GM23338 (cell line): Measurements from ENCODE around the gene FAM89A. TPM values are rescaled to one million over a fixed set of nuclear protein-coding genes. Genes with fewer than 3 reads are reported as not detected.

Experiments used
- ATAC-seq: fragments of 200-7000 bp; cut with Tn5 transposase; 3 replicates; pipeline ENCODE4 v1.9.1; 2020
- DNase-seq: peaks from one replicate; pipeline ENCODE4 v3.0.0-alpha.2; 2015; ENCODE audit warnings: low spot score
- H2AFZ ChIP-seq: fragments of 200-600 bp; sonication (generic); 2 replicates; pipeline ENCODE4 v1.8.0; 2016; ENCODE audit warnings: antibody characterized with exemption, mild to moderate bottlenecking, moderate library complexity
- H3F3A ChIP-seq: fragments of 200-600 bp; sonication (generic); replicated peaks from 2 replicates; pipeline ENCODE4 v1.8.0; 2017; ENCODE audit warnings: antibody characterized with exemption, mixed run types, low read depth
- H3K27ac ChIP-seq: fragments of 200-600 bp; sonication (generic); 2 replicates; pipeline ENCODE4 v1.6.1; 2016; ENCODE audit warnings: low read depth
- H3K27me3 ChIP-seq: fragments of 200-600 bp; sonication (generic); 2 replicates; pipeline ENCODE4 v1.8.0; 2016; ENCODE audit warnings: mild to moderate bottlenecking, mixed run types, moderate library complexity; ENCODE audit not compliant: insufficient read depth
- H3K36me3 ChIP-seq: fragments of 200-600 bp; sonication (generic); 2 replicates; pipeline ENCODE4 v1.8.0; 2016; ENCODE audit warnings: mild to moderate bottlenecking; ENCODE audit not compliant: insufficient read depth
- H3K4me1 ChIP-seq: fragments of 200-600 bp; sonication (generic); 2 replicates; pipeline ENCODE4 v1.8.0; 2016; ENCODE audit warnings: mild to moderate bottlenecking, moderate library complexity; ENCODE audit not compliant: insufficient read depth
- H3K4me2 ChIP-seq: fragments of 200-600 bp; sonication (generic); 2 replicates; pipeline ENCODE4 v1.7.1; 2017; ENCODE audit warnings: mixed run types
- H3K4me3 ChIP-seq: fragments of 200-600 bp; sonication (generic); 2 replicates; pipeline ENCODE4 v1.6.1; 2016; ENCODE audit warnings: mixed run types
- H3K79me2 ChIP-seq: fragments of 200-600 bp; sonication (generic); replicated peaks from 2 replicates; pipeline ENCODE4 v1.8.0; 2017; ENCODE audit warnings: mild to moderate bottlenecking; ENCODE audit not compliant: insufficient read depth
- H3K9me2 ChIP-seq: fragments of 200-600 bp; sonication (generic); 2 replicates; pipeline ENCODE4 v1.8.0; 2017; ENCODE audit not compliant: insufficient read depth
- H4K20me1 ChIP-seq: fragments of 200-600 bp; sonication (generic); replicated peaks from 2 replicates; pipeline ENCODE4 v1.8.0; 2017; ENCODE audit warnings: mild to moderate bottlenecking; ENCODE audit not compliant: insufficient read depth
- H3K27ac Mint-ChIP-seq: 2 replicates; pipeline ENCODE4 v1.8.0; 2020; ENCODE audit warnings: inconsistent platforms, mild to moderate bottlenecking, moderate library complexity, mixed read lengths
- H3K27me3 Mint-ChIP-seq: 3 replicates; pipeline ENCODE4 v1.8.0; 2022; ENCODE audit warnings: low read depth, mild to moderate bottlenecking, moderate library complexity, mixed read lengths, inconsistent platforms; ENCODE audit not compliant: insufficient read depth, poor library complexity
- H3K36me3 Mint-ChIP-seq: 3 replicates; pipeline ENCODE4 v1.8.0; 2021; ENCODE audit warnings: low read depth, mild to moderate bottlenecking, inconsistent platforms, moderate library complexity, mixed read lengths
- H3K4me1 Mint-ChIP-seq: 3 replicates; pipeline ENCODE4 v1.8.0; 2020; ENCODE audit warnings: mild to moderate bottlenecking, inconsistent platforms, mixed read lengths
- H3K4me3 Mint-ChIP-seq: 3 replicates; pipeline ENCODE4 v1.8.0; 2021; ENCODE audit warnings: moderate library complexity, mild to moderate bottlenecking, inconsistent platforms, mixed read lengths
- H3K9me3 Mint-ChIP-seq: 3 replicates; pipeline ENCODE4 v1.8.0; 2020; ENCODE audit warnings: moderate library complexity, mild to moderate bottlenecking, inconsistent platforms, mixed read lengths
- CREB1 ChIP-seq: fragments of 250-450 bp; sonication (Bioruptor Pico); IDR thresholded peaks from 2 replicates; pipeline ENCODE4 v1.5.0; 2020; ENCODE audit warnings: low read depth, mild to moderate bottlenecking, moderate library complexity
- CTCF ChIP-seq, 2 experiments: fragments of 200-600 bp in 1 of 2; sonication (generic) in 1 of 2; conservative IDR thresholded peaks; 2 replicates each; pipeline versions ENCODE4 v1.5.1 to v1.6.1; 2016 to 2017; ENCODE audit warnings: antibody characterized with exemption in 2 of 2, low read depth in 2 of 2, mild to moderate bottlenecking in 2 of 2, moderate library complexity in 1 of 2
- EZH2 ChIP-seq: fragments of 200-600 bp; sonication (generic); IDR thresholded peaks from one replicate; pipeline ENCODE4 v1.8.0; 2017; ENCODE audit warnings: antibody characterized with exemption, mild to moderate bottlenecking, low read depth; ENCODE audit not compliant: unreplicated experiment
- EZH2phosphoT487 ChIP-seq: fragments of 200-600 bp; sonication (generic); IDR thresholded peaks from one replicate; pipeline ENCODE4 v1.8.1; 2018; ENCODE audit warnings: antibody characterized with exemption; ENCODE audit not compliant: unreplicated experiment
- ZNF114 ChIP-seq: fragments of 250-450 bp; sonication (Bioruptor Pico); IDR thresholded peaks from 2 replicates; pipeline ENCODE4 v1.5.0; 2020; ENCODE audit warnings: mild to moderate bottlenecking, moderate library complexity
- ZNF331 ChIP-seq: fragments of 250-450 bp; sonication (Bioruptor Pico); IDR thresholded peaks from 2 replicates; pipeline ENCODE4 v1.5.0; 2020; ENCODE audit warnings: low read depth, mild to moderate bottlenecking, moderate library complexity
- ZNF462 ChIP-seq: fragments of 250-450 bp; sonication (Bioruptor Pico); IDR thresholded peaks from 2 replicates; pipeline ENCODE4 v1.5.0; 2020; ENCODE audit warnings: mild to moderate bottlenecking, moderate library complexity
- polyA plus RNA-seq: library from polyadenylated mRNA; unstranded; fragments of >200 nt; fragmentation: Nextera tagmentation; extraction: Ambion mirVana; gene quantifications from 2 replicates; pipeline ENCODE4 v1.2.1, GENCODE V29; 2016
- total RNA-seq: library from RNA; depleted of rRNA; stranded (reverse); fragments of >200 nt; shearing (Covaris generic); gene quantifications from 2 replicates; pipeline ENCODE4 v1.2.3, GENCODE V29; 2014

Gene FAM89A
- total and polyA plus RNA-seq, 2 experiments from 2014 or later = 3.2 to 3.8 TPM

GRCh38 chr1:231058416-231059109, 18.5 kb upstream of the FAM89A start (continued):
- TF ChIP-seq ZNF462 (CRISPR knock-in tag) (no peak), CREB1 (CRISPR knock-in tag) (no peak), EZH2phosphoT487 (no peak), ZNF331 (CRISPR knock-in tag) (no peak), EZH2 (no peak)

DNA sequence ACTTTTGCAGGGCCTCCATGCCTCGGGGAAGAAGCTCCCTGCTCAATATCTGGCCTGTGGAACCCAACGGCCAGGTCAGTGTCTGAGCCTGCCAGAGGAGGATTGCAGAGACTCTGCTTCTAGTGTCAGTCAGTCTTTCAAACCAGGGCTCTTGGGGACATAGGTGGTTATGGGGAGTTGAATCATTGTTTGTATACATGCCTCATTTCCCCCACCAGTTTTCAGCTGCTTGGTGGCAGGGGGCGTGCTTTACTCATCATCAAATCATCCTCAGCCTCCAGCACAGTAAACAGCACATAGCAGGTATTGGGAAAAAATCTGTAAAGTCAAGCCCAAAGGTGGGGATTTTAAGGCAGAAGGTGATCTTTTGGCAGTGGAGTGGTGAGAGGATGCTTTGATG, 17.4 kb upstream of the FAM89A start:
- no peaks in the 10 kb centered on the region for H3K4me1 ChIP-seq
- H4K20me1 ChIP-seq = no peaks in the 10 kb centered on the region; the same call in 1 of the 2 replicates
- no peak overlapping the region for H3K4me3 ChIP-seq
- no peaks in the 10 kb centered on the region for H3F3A ChIP-seq
- H3K9me2 ChIP-seq = no peaks in the 10 kb centered on the region
- Mint-ChIP-seq H3K36me3 (no peaks in the 10 kb centered on the region), H3K27ac (no peak overlapping the region), H3K27me3 (peaks cover 3% of the 10 kb centered on the region), H3K9me3 (no peaks in the 10 kb centered on the region), H3K4me1 (no peaks in the 10 kb centered on the region), H3K4me3 (no peak overlapping the region)
- H3K27me3 ChIP-seq = no peaks in the 10 kb centered on the region
- no peak overlapping the region for H2AFZ ChIP-seq
- ATAC-seq (no peak), DNase-seq (no peak)
- no peak overlapping the region for H3K4me2 ChIP-seq
- H3K79me2 ChIP-seq = no peaks in the 10 kb centered on the region
- no peaks in the 10 kb centered on the region for H3K36me3 ChIP-seq
- H3K27ac ChIP-seq = no peak overlapping the region
- TF ChIP-seq CTCF (conservative IDR thresholded peaks at IDR 0.05; ENCODE audit: low read depth in 2 of 2) (peak in 1 of 2 experiments; percentile 29; a peak in 1 of 4 replicates), EZH2 (no peak), ZNF114 (no peak)
